Measurements from ENCODE around the gene INS. TPM values are rescaled to one million over a fixed set of nuclear protein-coding genes. Genes with fewer than 3 reads are reported as not detected.

The INS gene
- total RNA-seq, 1 experiment from 2014 or later, result not detected

DNA sequence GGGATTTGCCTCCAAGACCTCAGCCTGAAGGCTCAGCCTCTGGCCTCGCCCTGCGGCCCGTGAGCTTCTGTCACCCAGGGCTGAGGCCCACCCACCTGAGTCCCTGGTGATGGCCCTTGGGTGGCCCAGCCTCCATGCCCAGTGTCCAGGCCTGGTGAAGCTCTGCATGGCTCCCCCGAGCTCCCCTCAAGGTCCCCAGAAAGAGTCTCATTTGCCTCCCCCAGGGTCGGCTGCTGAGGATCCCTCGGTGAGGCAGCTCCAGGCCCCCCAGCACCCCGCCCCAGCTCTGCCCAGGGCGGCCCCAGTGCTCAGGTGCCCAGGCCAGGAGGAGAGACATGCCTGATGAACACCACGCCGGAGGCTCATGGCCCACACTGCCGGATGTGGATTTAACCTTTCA is 12.8 kb upstream of the INS start:
- Histone ChIP-seq H4K8ac (replicated peaks; ENCODE audit: insufficient read length, low read depth, low read length) (no peak overlapping the region), H3K4me2 (ENCODE audit: insufficient read depth, insufficient read length, low read length) (no peak overlapping the region), H3K79me1 (ENCODE audit: insufficient read depth, low read depth, low read length, poor library complexity, severe bottlenecking) (no peaks in the 10 kb centered on the region), H3K18ac (ENCODE audit: insufficient read length, low read depth, low read length) (no peak overlapping the region), H2AK5ac (ENCODE audit: insufficient read length, low read length) (no peak overlapping the region), H4K91ac (ENCODE audit: insufficient read length, low read depth, low read length) (no peak overlapping the region), H2BK12ac (ENCODE audit: insufficient read length, low read depth, low read length) (no peak overlapping the region), H2BK15ac (ENCODE audit: low read depth, low read length) (no peak overlapping the region), H3K23me2 (ENCODE audit: insufficient read length, low read depth, low read length, poor library complexity, severe bottlenecking) (no peaks in the 10 kb centered on the region), H2BK120ac (ENCODE audit: low read depth, low read length, poor library complexity, severe bottlenecking) (no peak overlapping the region), H3T11ph (ENCODE audit: low read length) (no peak overlapping the region), H3K27me3 (ENCODE audit: insufficient read depth, low read length) (no peaks in the 10 kb centered on the region), H4K20me1 (ENCODE audit: control insufficient read depth, insufficient read depth, insufficient read length) (no peaks in the 10 kb centered on the region), H3K9me3 (ENCODE audit: control insufficient read depth, low read depth, low read length) (no peaks in the 10 kb centered on the region), H2BK5ac (ENCODE audit: insufficient read length, low read length) (no peak overlapping the region), H3K23ac (ENCODE audit: insufficient read length, low read depth, low read length) (no peak overlapping the region), H3K27ac (ENCODE audit: insufficient read length, low read depth, low read length) (no peak overlapping the region), H2AFZ (ENCODE audit: low read length) (no peak overlapping the region), H3K79me2 (ENCODE audit: insufficient read depth, low read length) (no peaks in the 10 kb centered on the region), H4K5ac (ENCODE audit: insufficient read length, low read depth, low read length) (no peak overlapping the region), H3K56ac (ENCODE audit: insufficient read length, low read depth, low read length) (no peak overlapping the region), H3K9ac (ENCODE audit: extremely low read depth, insufficient read length, low read length) (no peak overlapping the region), H3K14ac (ENCODE audit: insufficient read depth, low read length) (no peak overlapping the region), H3K4ac (ENCODE audit: low read depth, low read length) (no peak overlapping the region), H2BK20ac (ENCODE audit: low read depth, low read length, poor library complexity, severe bottlenecking) (no peak overlapping the region), H3K4me1 (ENCODE audit: insufficient read depth, low read length) (no peaks in the 10 kb centered on the region)
- no peak overlapping the region for H3K4me3 Mint-ChIP-seq
- peaks cover 13% of the 10 kb centered on the region for H3K27me3 Mint-ChIP-seq (ENCODE audit: low read depth)
- no peaks in the 10 kb centered on the region for H3K36me3 Mint-ChIP-seq (ENCODE audit: insufficient read depth in 1 of 3, low read depth in 3 of 3)
- no CpG with 5 or more reads among the region's 11 CpGs for WGBS (ENCODE audit: extremely low coverage, insufficient read length, low lambda C conversion rate)
- no peak overlapping the region for H3K27ac Mint-ChIP-seq
- TF ChIP-seq, protein P1, sequence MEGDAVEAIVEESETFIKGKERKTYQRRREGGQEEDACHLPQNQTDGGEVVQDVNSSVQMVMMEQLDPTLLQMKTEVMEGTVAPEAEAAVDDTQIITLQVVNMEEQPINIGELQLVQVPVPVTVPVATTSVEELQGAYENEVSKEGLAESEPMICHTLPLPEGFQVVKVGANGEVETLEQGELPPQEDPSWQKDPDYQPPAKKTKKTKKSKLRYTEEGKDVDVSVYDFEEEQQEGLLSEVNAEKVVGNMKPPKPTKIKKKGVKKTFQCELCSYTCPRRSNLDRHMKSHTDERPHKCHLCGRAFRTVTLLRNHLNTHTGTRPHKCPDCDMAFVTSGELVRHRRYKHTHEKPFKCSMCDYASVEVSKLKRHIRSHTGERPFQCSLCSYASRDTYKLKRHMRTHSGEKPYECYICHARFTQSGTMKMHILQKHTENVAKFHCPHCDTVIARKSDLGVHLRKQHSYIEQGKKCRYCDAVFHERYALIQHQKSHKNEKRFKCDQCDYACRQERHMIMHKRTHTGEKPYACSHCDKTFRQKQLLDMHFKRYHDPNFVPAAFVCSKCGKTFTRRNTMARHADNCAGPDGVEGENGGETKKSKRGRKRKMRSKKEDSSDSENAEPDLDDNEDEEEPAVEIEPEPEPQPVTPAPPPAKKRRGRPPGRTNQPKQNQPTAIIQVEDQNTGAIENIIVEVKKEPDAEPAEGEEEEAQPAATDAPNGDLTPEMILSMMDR (conservative IDR thresholded peaks at IDR 0.05), result no peak
- H3K9me3 Mint-ChIP-seq, result peaks cover 0 to 2% of the 10 kb centered on the region in 2 experiments; a peak in 2 of 5 replicates
- DNase-seq, result no peak
- peaks cover 0 to 5% of the 10 kb centered on the region in 2 experiments; a peak in 1 of 4 replicates for H3K4me1 Mint-ChIP-seq

Measured in H9 (cell line).